ENCODE data around the gene CEACAM19.

The CEACAM19 gene

DNA sequence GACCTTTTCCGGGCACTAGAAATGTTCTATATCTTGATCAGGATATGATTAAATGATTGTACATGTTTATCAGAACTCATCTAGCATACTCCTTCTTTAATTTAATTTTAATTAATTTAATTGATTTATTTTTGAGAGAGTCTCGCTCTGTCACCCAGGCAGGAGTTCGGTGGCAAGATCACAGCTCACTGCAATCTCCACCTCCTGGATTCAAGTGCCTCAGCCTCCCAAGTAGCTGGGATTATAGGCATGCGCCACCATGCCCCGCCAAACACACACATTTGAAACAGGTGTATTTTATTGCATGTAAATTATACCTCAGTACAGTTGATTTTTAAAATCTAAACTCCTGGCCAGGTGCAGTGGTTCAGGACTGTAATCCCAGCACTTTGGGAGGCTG, 59.8 kb downstream of the CEACAM19 start:
- no peak for DNase-seq (ENCODE audit: low spot score)
- TF ChIP-seq, protein P1, sequence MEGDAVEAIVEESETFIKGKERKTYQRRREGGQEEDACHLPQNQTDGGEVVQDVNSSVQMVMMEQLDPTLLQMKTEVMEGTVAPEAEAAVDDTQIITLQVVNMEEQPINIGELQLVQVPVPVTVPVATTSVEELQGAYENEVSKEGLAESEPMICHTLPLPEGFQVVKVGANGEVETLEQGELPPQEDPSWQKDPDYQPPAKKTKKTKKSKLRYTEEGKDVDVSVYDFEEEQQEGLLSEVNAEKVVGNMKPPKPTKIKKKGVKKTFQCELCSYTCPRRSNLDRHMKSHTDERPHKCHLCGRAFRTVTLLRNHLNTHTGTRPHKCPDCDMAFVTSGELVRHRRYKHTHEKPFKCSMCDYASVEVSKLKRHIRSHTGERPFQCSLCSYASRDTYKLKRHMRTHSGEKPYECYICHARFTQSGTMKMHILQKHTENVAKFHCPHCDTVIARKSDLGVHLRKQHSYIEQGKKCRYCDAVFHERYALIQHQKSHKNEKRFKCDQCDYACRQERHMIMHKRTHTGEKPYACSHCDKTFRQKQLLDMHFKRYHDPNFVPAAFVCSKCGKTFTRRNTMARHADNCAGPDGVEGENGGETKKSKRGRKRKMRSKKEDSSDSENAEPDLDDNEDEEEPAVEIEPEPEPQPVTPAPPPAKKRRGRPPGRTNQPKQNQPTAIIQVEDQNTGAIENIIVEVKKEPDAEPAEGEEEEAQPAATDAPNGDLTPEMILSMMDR (IDR thresholded peaks at IDR 0.05; ENCODE audit: extremely low read depth, insufficient read depth, missing control alignments), result no peak
- in situ Hi-C loops (cut with MboI; ENCODE audit: low pct_unique_long_range_greater_than_20kb, low sequenced_read_pairs, unreplicated experiment), result no loop called here

DNA sequence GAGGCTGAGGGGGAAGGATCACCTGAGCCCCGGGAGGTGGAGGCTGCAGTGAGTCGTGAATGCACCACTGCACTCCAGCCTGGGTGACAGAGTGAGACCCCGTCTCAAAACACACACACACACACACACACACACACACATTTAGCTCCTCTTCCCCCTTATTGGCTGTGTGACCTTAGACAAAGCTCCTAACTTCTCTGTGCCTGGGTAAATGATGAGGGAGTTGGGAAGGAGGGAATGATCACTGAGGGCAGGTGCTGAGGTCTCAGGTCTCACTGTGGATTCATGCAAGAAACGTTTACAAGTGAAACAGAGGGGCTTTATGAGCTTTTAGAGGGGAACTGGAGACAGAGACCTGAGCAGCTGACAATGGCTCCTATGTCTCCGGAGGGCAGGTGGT, 60.3 kb downstream of the CEACAM19 start:
- DNase-seq (ENCODE audit: low spot score), result no peak
- in situ Hi-C loops (cut with MboI; ENCODE audit: low pct_unique_long_range_greater_than_20kb, low sequenced_read_pairs, unreplicated experiment), result no loop called here
- TF ChIP-seq, protein P1 (IDR thresholded peaks at IDR 0.05; ENCODE audit: extremely low read depth, insufficient read depth, missing control alignments), result no peak

DNA sequence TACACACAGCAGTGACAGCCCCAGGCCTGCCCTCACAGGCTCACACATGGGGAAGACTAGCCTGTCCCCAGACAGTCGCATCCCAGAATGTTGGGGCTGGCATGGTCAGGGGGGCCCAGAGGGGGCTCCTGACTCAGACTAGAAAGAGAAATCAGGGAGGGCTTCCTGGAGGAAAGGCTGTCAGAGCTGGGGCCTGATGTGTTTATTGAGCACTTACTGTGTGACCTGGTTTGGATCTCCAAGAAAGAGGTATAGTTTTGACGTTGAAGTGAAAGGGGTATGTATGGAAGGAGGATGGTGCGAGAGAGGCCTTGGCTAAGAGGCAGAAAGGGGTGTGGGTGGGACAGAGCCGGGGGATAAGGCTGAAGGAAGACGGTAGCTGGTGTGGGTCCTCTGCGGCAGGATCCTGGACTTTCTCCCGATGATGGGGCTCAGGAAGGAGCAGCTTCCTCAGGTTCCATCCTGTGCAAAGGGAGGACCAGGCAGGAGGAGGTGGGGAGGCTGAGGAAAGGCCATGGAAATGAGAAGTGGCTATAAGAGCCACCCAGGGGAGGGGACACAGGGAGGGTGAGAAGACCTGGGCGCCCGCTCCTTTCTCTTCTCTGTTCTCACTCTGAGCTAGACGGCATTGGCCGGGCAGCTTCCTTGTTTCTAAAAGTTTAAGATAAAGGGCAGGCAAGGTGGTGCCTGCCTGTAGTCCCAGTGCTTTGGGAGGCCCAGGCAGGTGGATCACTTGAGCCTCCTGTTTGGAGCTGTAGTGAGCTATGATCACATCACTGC, 61.1 kb downstream of the CEACAM19 start:
- in situ Hi-C loops (cut with MboI; ENCODE audit: low pct_unique_long_range_greater_than_20kb, low sequenced_read_pairs, unreplicated experiment), result no loop called here
- no peak for DNase-seq (ENCODE audit: low spot score)
- TF ChIP-seq, protein P1 (IDR thresholded peaks at IDR 0.05; ENCODE audit: extremely low read depth, insufficient read depth, missing control alignments), result no peak

Measured in GM13977 (cell line).